HG02973 (cell line): ENCODE measurements around the gene NPIPB2.

Experiments used
- ATAC-seq: cut with Tn5 transposase; IDR thresholded peaks from one replicate; pipeline ENCODE4 v1.9.1; 2021; ENCODE audit warnings: moderate library complexity; ENCODE audit not compliant: unreplicated experiment

NPIPB2 gene

DNA sequence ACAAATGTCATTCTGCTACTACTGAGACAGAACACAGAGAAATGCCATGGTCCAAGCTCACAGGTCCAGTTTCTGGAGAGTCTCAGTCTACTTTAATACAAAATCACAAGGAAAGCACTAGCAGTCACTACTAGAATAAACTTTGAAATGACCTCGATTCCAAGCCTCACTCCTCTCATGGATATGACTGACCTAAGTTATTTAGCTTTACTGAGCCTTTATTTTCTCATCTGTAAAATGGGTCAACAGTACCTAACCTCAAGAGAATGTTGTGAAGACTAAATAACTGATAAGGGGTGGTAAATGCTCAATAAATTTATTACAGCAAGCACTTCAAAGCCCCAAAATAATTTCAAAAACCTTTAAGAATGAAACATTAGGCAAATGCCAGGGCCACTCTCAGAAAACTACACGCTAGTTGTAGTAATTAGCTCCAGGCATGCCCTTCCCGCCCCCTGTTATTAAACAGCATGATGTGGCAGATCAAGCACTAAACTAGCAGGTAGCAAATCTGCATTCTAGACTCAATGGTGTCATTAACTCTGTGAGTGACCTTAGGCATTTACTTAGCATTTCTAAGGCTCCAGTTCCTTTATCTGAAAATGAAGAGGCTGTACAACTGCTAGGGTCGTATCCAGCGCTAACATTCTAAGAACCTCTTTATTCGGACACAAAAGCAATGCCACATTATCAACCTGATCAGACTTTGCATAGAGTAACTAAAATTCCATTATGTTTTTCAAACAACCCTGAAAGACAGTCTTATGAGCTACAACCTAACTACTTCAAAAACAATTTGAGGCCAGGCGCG, 34.5 kb downstream of the NPIPB2 start:
- no peak for ATAC-seq

- ATAC-seq: no peak
Measured at GRCh38 chr16:11903906-11904305, 37.9 kb downstream of the NPIPB2 start.

DNA sequence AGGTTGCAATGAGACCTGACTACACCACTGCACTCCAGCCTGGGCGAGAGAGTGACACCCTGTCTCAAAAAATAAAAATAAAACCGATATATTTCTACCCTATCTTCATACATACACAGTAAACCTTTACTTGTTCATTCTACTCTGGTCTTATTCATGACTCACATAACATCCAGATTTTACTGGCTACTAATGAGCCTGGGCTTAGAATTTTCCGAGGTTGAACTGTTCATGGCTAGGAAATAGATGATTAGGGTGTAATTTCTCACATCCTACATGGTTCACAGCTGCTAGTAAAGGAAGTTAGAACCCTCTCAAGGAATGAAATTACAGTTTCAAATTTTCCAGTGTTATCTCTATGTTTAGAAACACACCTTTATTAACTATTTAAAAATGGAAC, 40.8 kb downstream of the NPIPB2 start:
- no peak for ATAC-seq

DNA sequence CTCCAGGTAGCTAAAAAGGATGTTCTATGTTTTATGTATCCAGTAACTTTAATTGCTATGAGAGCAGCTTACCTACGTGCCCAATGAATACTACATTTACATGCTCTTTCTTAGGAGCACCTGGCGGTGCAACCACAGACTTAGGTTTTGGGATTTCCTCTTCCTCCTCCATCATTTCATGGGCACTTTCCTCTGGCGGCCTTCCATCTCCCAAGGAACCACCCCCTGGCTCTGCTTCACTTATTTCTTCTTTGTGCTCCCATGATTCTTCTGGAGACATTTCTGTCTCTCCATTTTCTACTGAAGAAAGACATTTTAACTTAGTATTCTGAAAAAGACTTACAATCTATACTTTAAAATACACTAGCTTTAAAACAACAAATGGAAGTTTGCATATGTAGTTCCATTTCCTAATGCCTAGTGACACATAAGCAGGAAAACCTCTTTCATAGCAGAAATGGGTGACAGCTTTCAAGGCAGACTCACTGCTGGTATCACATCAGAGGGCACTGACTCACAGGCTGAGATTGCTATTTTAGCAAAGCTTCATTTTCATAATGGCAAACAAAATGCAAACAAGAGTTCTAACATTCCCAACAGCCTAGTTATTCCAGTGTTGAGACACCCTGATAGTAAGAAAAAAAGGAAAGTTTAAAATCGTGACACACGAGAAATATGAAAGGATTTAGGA, 45.2 kb downstream of the NPIPB2 start:
- no peak for ATAC-seq

DNA sequence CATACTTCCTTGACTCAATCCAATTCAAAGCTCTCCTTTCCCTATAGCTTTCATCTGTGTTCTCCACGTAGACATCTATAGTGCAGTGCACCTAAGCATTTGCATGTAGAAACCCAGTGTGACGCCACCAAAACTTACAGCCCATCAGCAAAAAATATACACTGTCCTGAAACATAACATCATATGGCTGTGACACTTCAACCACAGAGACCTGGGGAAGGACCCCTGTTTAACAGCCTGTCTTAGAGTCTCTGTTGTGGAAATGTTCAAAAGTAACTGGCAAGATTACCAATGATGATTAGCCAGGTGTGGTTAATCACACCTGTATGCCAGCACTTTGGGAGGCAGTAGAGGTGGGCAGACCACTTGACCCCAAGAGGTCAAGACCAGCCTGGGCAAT, 48.3 kb downstream of the NPIPB2 start:
- no peak for ATAC-seq

- no peak for ATAC-seq
Measured at GRCh38 chr16:11892761-11893160, 49.1 kb downstream of the NPIPB2 start.

GRCh38 chr16:11890231-11890965, 51.4 kb downstream of the NPIPB2 start:
- no peak for ATAC-seq

- no peak for ATAC-seq
Measured at GRCh38 chr16:11886881-11887280, 55.0 kb downstream of the NPIPB2 start.

- no peak for ATAC-seq
Measured at GRCh38 chr16:11884035-11884434, 57.8 kb downstream of the NPIPB2 start.

DNA sequence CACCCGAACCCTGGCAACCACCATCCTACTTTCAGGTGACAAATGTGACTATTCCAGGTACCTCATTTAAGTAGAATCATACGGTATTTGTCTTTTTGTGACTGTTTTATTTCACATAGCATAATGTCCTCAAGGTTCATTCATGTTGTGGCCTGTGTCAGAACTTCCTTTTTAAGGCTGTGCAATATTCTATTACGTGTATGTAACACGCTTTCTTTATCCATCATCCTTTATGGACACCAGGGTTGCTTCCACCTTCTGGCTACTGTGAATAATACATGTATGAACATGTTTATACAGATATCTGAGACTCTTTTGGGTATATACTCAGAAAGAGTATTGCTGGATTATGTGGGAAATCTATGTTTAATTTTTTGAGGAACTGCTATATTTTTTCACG, 61.8 kb downstream of the NPIPB2 start:
- no peak for ATAC-seq

- ATAC-seq: no peak
Measured at GRCh38 chr16:11877374-11877773, 64.5 kb downstream of the NPIPB2 start.
